ENCODE data around the gene SYT5. TPM values are rescaled to one million over a fixed set of nuclear protein-coding genes. Genes with fewer than 3 reads are reported as not detected.

Gene SYT5
- total RNA-seq, 4 donors from 2014 or later = 0.35 TPM; not detected in 3

DNA sequence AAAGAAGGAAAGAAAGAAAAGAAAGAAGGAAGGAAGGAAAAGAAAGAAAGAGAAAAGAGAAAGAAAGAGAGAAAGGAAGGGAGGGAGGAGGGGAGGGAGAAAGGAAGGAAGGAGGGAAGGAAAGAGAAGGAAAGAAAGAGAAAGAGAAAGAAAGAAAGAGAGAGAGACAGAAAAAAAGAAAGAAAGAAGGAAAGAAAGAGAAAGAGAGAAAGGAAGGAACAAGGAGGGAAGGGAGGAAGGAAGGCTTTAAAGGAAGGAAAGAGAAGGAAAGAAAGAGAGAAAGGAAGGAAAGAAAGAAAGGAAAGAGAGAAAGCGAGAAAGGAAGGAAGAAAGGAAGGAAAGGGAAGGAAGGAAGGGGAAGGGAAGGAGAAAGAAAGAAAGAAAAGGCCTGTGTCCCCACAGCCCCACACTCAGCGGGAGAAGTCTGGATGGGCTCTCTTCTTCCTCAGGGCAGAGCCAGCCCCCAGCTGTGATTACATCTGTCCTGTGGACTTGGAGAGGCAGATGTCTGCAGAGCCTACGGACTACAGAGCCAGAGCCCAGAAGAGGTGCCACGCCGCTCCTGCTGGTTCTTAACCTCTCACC, 19.6 kb upstream of the SYT5 start:
- H3K4me3 ChIP-seq = no peak overlapping the region
- no peaks in the 10 kb centered on the region for H3K36me3 ChIP-seq
- DNase-seq = no peak
- no peak overlapping the region for H3K27ac ChIP-seq
- intact Hi-C loops (cut with DNase I; ENCODE audit: low total_unique reads) = no loop called here
- H3K27me3 ChIP-seq = no peaks in the 10 kb centered on the region
- H3K4me1 ChIP-seq = no peaks in the 10 kb centered on the region
- H3K9me3 ChIP-seq = no peaks in the 10 kb centered on the region
- TF ChIP-seq, protein P1, sequence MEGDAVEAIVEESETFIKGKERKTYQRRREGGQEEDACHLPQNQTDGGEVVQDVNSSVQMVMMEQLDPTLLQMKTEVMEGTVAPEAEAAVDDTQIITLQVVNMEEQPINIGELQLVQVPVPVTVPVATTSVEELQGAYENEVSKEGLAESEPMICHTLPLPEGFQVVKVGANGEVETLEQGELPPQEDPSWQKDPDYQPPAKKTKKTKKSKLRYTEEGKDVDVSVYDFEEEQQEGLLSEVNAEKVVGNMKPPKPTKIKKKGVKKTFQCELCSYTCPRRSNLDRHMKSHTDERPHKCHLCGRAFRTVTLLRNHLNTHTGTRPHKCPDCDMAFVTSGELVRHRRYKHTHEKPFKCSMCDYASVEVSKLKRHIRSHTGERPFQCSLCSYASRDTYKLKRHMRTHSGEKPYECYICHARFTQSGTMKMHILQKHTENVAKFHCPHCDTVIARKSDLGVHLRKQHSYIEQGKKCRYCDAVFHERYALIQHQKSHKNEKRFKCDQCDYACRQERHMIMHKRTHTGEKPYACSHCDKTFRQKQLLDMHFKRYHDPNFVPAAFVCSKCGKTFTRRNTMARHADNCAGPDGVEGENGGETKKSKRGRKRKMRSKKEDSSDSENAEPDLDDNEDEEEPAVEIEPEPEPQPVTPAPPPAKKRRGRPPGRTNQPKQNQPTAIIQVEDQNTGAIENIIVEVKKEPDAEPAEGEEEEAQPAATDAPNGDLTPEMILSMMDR (IDR thresholded peaks at IDR 0.05) = no peak
- TF ChIP-seq POLR2A (IDR thresholded peaks at IDR 0.05) = no peak

DNA sequence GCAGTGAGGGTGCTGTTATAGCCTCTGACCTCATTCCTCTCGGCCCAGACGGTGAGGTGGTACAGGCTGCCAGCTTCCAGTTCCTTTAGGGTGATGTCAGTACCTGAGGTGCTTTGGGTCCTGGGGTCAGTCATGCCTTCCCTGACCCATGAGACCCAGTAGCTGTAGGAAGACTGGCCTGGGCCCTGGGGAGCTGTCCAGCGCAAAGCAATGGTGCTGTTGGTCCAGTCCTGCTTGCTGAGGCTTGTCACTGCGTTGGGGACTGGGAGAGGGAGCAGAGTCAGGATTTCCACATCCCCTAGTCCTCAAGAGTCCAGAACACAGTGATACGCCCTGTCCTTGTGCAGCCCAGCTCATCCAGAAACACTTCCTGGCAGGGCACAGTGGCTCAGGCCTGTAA, 18.6 kb upstream of the SYT5 start:
- Histone ChIP-seq H3K27me3 (no peaks in the 10 kb centered on the region), H3K4me1 (no peaks in the 10 kb centered on the region), H3K4me3 (no peak overlapping the region), H3K27ac (no peak overlapping the region), H3K36me3 (no peaks in the 10 kb centered on the region), H3K9me3 (no peaks in the 10 kb centered on the region)
- no peak for DNase-seq
- TF ChIP-seq, protein P1 (IDR thresholded peaks at IDR 0.05) = no peak
- no peak for TF ChIP-seq POLR2A (IDR thresholded peaks at IDR 0.05)
- intact Hi-C loops (cut with DNase I; ENCODE audit: low total_unique reads) = no loop called here

DNA sequence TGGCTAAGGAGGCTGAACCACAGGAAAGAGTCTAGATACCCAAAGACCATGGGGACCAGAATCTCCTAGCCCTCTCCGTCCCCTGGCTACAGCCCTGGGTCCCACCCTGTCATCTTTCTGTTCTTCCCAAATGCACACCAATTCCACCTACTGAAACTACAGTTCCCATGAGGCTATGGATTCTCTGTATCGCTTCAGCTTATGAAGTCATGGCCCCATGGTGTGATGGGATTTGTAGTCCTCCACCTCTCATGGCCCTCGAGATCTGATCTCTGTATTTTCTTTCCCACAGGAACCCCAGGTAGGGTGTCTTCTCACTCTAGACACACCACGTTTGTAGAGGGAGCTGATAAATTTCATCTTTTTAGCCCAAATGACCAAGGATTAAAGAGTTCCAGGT, 17.4 kb upstream of the SYT5 start:
- intact Hi-C loops (cut with DNase I; ENCODE audit: low total_unique reads) = no loop called here
- TF ChIP-seq, protein P1 (IDR thresholded peaks at IDR 0.05) = no peak
- no peak for TF ChIP-seq POLR2A (IDR thresholded peaks at IDR 0.05)
- Histone ChIP-seq H3K27me3 (no peaks in the 10 kb centered on the region), H3K36me3 (no peaks in the 10 kb centered on the region), H3K4me1 (no peaks in the 10 kb centered on the region), H3K27ac (no peak overlapping the region), H3K4me3 (no peak overlapping the region), H3K9me3 (no peaks in the 10 kb centered on the region)
- DNase-seq = no peak

DNA sequence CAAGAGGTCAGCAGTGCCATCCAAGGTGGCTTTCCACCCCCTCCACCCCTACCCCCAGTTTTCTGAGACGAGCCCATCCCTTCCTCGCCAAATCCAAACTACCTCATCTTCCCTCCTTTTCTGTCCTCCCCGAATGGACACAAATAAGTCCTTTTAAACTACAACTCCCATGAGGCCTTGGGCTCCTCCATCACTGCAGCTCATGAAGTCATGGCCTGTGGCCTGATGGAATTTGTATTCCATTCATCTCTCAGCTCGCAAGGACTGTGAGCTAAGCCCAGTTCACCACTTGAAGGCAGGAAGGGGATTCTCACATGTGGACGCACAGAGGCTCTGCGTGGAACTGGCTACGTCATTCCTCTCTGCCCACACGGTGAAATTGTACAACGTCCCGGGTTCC, 16.7 kb upstream of the SYT5 start:
- no peaks in the 10 kb centered on the region for H3K4me1 ChIP-seq
- intact Hi-C loops (cut with DNase I; ENCODE audit: low total_unique reads) = no loop called here
- TF ChIP-seq POLR2A (IDR thresholded peaks at IDR 0.05) = no peak
- TF ChIP-seq, protein P1 (IDR thresholded peaks at IDR 0.05) = no peak
- H3K36me3 ChIP-seq = no peaks in the 10 kb centered on the region
- no peak overlapping the region for H3K27ac ChIP-seq
- H3K9me3 ChIP-seq = no peaks in the 10 kb centered on the region
- DNase-seq = no peak
- H3K27me3 ChIP-seq = no peaks in the 10 kb centered on the region
- H3K4me3 ChIP-seq = no peak overlapping the region

DNA sequence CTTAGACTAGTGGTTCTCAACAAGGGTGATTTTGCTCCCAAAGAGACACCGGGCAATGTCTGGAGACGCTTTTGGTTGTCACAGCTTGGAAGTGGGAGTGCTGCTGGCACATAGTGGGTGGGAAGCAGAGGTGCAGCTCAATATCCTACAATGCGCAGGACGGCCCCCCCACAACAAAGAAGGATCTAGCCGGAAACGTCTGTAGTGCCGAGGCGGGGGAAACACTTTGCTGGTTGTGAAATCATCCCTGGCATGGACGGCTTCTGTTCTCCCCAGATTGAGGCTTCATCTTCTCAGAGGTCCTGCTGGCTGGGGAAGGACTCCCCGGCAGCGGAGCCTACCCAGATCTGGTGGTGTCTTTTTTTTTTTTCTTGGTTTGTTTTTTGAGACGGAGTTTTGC, 13.4 kb upstream of the SYT5 start:
- intact Hi-C loops (cut with DNase I; ENCODE audit: low total_unique reads) = no loop called here
- Histone ChIP-seq H3K4me1 (no peaks in the 10 kb centered on the region), H3K9me3 (no peaks in the 10 kb centered on the region), H3K36me3 (no peaks in the 10 kb centered on the region), H3K27ac (no peak overlapping the region), H3K27me3 (no peaks in the 10 kb centered on the region), H3K4me3 (no peak overlapping the region)
- DNase-seq = no peak
- TF ChIP-seq POLR2A (IDR thresholded peaks at IDR 0.05) = no peak
- TF ChIP-seq, protein P1 (IDR thresholded peaks at IDR 0.05) = no peak

All from uterus (tissue), 4 donors.